Heart right ventricle (tissue), 16 donors: ENCODE results near the gene STOML2. TPM values are rescaled to one million over a fixed set of nuclear protein-coding genes. Genes with fewer than 3 reads are reported as not detected.

ENCODE experiments used
- ATAC-seq, 8 donors: fragments of 200-7000 bp; cut with Tn5 transposase; one replicate each; pipeline ENCODE4 v1.9.1; 2020; ENCODE audit warnings: mild to moderate bottlenecking in 8 of 8, moderate library complexity in 8 of 8, moderate number of reproducible peaks in 1 of 8
- DNase-seq, 2 donors: peaks; one replicate each; pipeline ENCODE4 v3.0.0-alpha.2; 2020
- H3K27ac ChIP-seq, 10 donors: fragments of 200-600 bp; sonication (generic) in 2 of 10; one replicate each; pipeline versions ENCODE4 v1.5.0 to v1.8.0; 2020 to 2022; ENCODE audit warnings: mild to moderate bottlenecking in 3 of 10
- H3K27me3 ChIP-seq, 7 donors: fragments of 200-600 bp; one replicate each; pipeline ENCODE4 v1.8.0; 2021 to 2022; ENCODE audit warnings: mild to moderate bottlenecking in 2 of 7
- H3K36me3 ChIP-seq, 9 donors: fragments of 200-600 bp; sonication (generic) in 1 of 9; one replicate each; pipeline versions ENCODE4 v1.5.0 to v1.8.0; 2020 to 2022; ENCODE audit warnings: mild to moderate bottlenecking in 2 of 9
- H3K4me1 ChIP-seq, 9 donors: fragments of 200-600 bp; sonication (generic) in 1 of 9; one replicate each; pipeline versions ENCODE4 v1.5.0 to v1.8.0; 2020 to 2022; ENCODE audit warnings: mild to moderate bottlenecking in 4 of 9
- H3K4me3 ChIP-seq, 10 donors: fragments of 200-600 bp; sonication (generic) in 2 of 10; one replicate each; pipeline versions ENCODE4 v1.5.0 to v1.8.0; 2020 to 2022; ENCODE audit warnings: mild to moderate bottlenecking in 7 of 10, moderate library complexity in 2 of 10
- H3K9me3 ChIP-seq, 11 donors: fragments of 200-600 bp in 10 of 11; sonication (generic) in 2 of 11; one replicate each; pipeline versions ENCODE4 v1.5.0 to v1.8.0; 2013 to 2022; ENCODE audit warnings: mild to moderate bottlenecking in 2 of 11, control low read depth in 1 of 11, moderate library complexity in 1 of 11
- CTCF ChIP-seq, 9 donors: fragments of 200-600 bp; sonication (generic) in 2 of 9; IDR thresholded peaks; one replicate each; pipeline versions ENCODE4 v1.5.0 to v1.8.0; 2021 to 2022; ENCODE audit warnings: antibody characterized with exemption in 9 of 9, mild to moderate bottlenecking in 5 of 9, moderate library complexity in 1 of 9
- WGBS, 2 donors: extraction: QIAGEN DNeasy Blood & Tissue Kit; methylation state at CpG; one replicate each; pipeline ENCODE4 v1.1.7; 2013; ENCODE audit warnings: inconsistent platforms in 1 of 2; 5-methylcytosine and 5-hydroxymethylcytosine counted together
- intact Hi-C, 10 donors: fragments of 100-400 bp; cut with DNase I; formaldehyde crosslinking; loops; one replicate each; pipeline versions ENCODE4 v1.11.1 to v1.14.2; 2022
- polyA plus RNA-seq, 2 donors: library from polyadenylated mRNA; stranded (reverse); fragments of 200-250 nt; gene quantifications; one replicate each; pipeline ENCODE4 v1.2.3, GENCODE V29; 2013
- total RNA-seq, 10 donors: library from RNA; stranded (reverse); fragmentation: NEBNext Ultra II Directional in 3 of 10; extraction: Animal tissue kit (Norgen Biotek cat#: 25700) in 3 of 10; gene quantifications; one replicate each; pipeline versions ENCODE4 v1.2.1 to v1.2.4, GENCODE V29; 2021 to 2023
- donor health status: Arrhythmogenic right ventricular cardiomyopathy.
- donor health status: ischemic (EF 13 %, LVEDD 7.1; RV severe dilation, severe dysfunction).
- donor health status: healthy with polysubstance abuse.
- donor health status: DM: no; HTN: yes; CAD: no.
- donor health status: DM: no; HTN: no; CAD: no.
- donor health status: ischemic (EF 25% LVEDD 6.9; RV normal size, moderate dysfunction).
- donor health status: ischemic (EF 25% LVEDD 5.7; RV mildly dilated, moderate dysfunction).
- donor health status: healthy.
- donor health status: DM: yes; HTN: yes; CAD: no.
- donor health status: Ischemic cardiomyopathy.
- donor health status: ischemic (EF 35%, LVEDD 5.7; RV mildly dilated, moderate dysfunction).
- donor health status: nonischemic (EF 11% LVEDD 7.7; RV severe dilation, severe dysfunction).
- donor health status: DM: yes; HTN: yes; CAD: no.
- donor health status: PGD.
- donor health status: ischemic (EF 29% LVEDD 5.4; RV normal size, mild dysfunction).
- donor health status: nonischemic (EF 23%, LVEDD 6.1; RV moderate dilation, normal function).

STOML2 gene
- total and polyA plus RNA-seq, 12 donors: 43.7 to 153 (median 127) TPM

- WGBS, 2 donors: 36 to 45% methylated on average over 3 of the region's 3 CpGs
Observed at GRCh38 chr9:35110327-35110761, 7.4 kb upstream of the STOML2 start.

GRCh38 chr9:35108946-35109575 is 6.1 kb upstream of the STOML2 start:
- no peak for DNase-seq
- 54 to 58% methylated on average over 8 of the region's 8 CpGs for WGBS, 2 donors
- H3K4me1 ChIP-seq: peaks cover 17 to 50% (median 34%) of the 10 kb centered on the region in 9 donors
- no peak overlapping the region for H3K4me3 ChIP-seq
- H3K36me3 ChIP-seq: peaks cover 0 to 51% (median 39%) of the 10 kb centered on the region in 9 donors
- no peak for ATAC-seq
- no peak overlapping the region for H3K27ac ChIP-seq
- TF ChIP-seq CTCF (IDR thresholded peaks at IDR 0.05): no peak
- intact Hi-C loops: loop anchor here in 1 of 10 donors (10.0 kb wide), 1 partner anchor 114 kb away; no protein-coding TSS in a partner anchor
- H3K9me3 ChIP-seq: no peaks in the 10 kb centered on the region
- H3K27me3 ChIP-seq: no peaks in the 10 kb centered on the region

More at GRCh38 chr9:35110327-35110761, 7.4 kb upstream of the STOML2 start:
- ATAC-seq (peak in 2 of 8 donors; percentile 18 to 23), DNase-seq (no peak)
- peak overlapping the region in 9 of 10 donors; percentile 77 to 98 (median 92) for H3K27ac ChIP-seq
- intact Hi-C loops: loop anchor here in 6 of 10 donors (5.0 to 10.0 kb wide), 7 partner anchors 38 to 444 kb away; partner anchors contain the start of gene VCP (in 1 of the 6)
- peaks cover 0 to 38% (median 27%) of the 10 kb centered on the region in 9 donors for H3K36me3 ChIP-seq
- no peaks in the 10 kb centered on the region for H3K9me3 ChIP-seq
- TF ChIP-seq CTCF (IDR thresholded peaks at IDR 0.05): no peak
- peak overlapping the region in 9 of 10 donors; percentile 49 to 89 (median 84) for H3K4me3 ChIP-seq
- peaks cover 17 to 58% (median 46%) of the 10 kb centered on the region in 9 donors for H3K4me1 ChIP-seq
- H3K27me3 ChIP-seq: no peaks in the 10 kb centered on the region

GRCh38 chr9:35108461-35108860 is 5.5 kb upstream of the STOML2 start:
- H3K4me3 ChIP-seq: no peak overlapping the region
- intact Hi-C loops: loop anchor here in 1 of 10 donors (10.0 kb wide), 1 partner anchor 114 kb away; no protein-coding TSS in a partner anchor
- DNase-seq: no peak
- no peaks in the 10 kb centered on the region for H3K9me3 ChIP-seq
- H3K27me3 ChIP-seq: no peaks in the 10 kb centered on the region
- no peak overlapping the region for H3K27ac ChIP-seq
- H3K4me1 ChIP-seq: peaks cover 17 to 50% (median 34%) of the 10 kb centered on the region in 9 donors
- H3K36me3 ChIP-seq: peaks cover 0 to 52% (median 39%) of the 10 kb centered on the region in 9 donors
- no peak for ATAC-seq
- 89 to 93% methylated on average over 6 of the region's 6 CpGs for WGBS, 2 donors
- no peak for TF ChIP-seq CTCF (IDR thresholded peaks at IDR 0.05)

GRCh38 chr9:35107297-35108290 is 4.7 kb upstream of the STOML2 start:
- WGBS, 2 donors: 83 to 84% methylated on average over 18 of the region's 18 CpGs
- TF ChIP-seq CTCF (IDR thresholded peaks at IDR 0.05): no peak

More at GRCh38 chr9:35107297-35108290, 4.7 kb upstream of the STOML2 start:
- Histone ChIP-seq H3K27me3 (no peaks in the 10 kb centered on the region), H3K9me3 (no peaks in the 10 kb centered on the region), H3K4me3 (no peak overlapping the region), H3K4me1 (peaks cover 17 to 44% (median 36%) of the 10 kb centered on the region in 9 donors), H3K36me3 (peaks cover 0 to 52% (median 39%) of the 10 kb centered on the region in 9 donors), H3K27ac (no peak overlapping the region)
- DNase-seq: no peak
- intact Hi-C loops: loop anchor here in 1 of 10 donors (10.0 kb wide), 1 partner anchor 113 kb away; no protein-coding TSS in a partner anchor
- no peak for ATAC-seq
